ENCODE measurements around the gene SPATA1.

DNA sequence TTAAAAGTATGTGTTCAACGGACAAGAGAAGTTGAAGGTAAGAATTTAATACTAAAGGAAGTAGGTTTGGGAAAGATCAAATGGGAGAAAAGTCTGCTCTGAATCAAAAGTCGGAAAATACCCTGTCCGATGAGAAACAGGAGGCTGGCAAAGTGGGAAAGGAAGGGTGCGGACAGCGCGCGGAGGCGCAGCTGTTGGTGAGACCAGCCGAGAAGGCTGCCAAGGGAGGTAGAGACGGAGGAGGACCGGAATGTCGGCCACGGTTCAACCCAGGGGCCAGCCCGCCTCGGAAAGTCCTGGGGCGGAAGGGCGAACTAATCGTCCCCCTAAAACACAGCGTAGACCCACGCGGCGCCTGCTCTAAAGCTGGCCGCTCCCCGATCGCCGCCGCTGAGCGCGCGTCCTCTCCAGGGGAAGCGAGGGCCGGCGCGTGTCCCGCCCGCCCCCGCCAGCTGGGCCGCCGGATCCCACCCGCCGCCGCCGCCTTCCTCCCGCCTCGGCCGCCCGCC, 639 bp upstream of the SPATA1 start:
- TF ChIP-seq CTCF (conservative IDR thresholded peaks at IDR 0.05; ENCODE audit: low read length) (no peak), EZH2phosphoT487 (IDR thresholded peaks at IDR 0.05; ENCODE audit: borderline replicate concordance, low read depth, low read length) (no peak)

Data from OCI-LY7 (cell line).